T-helper 2 cell treated with Interferon-gamma antibody and Interleukin-4, amounts not matched to agents 5 μg/mL and 100 μg/mL, for 36 hours (primary cell): ENCODE data around the gene VTI1A.

ENCODE experiments used
- DNase-seq: peaks from one replicate; pipeline ENCODE4 v3.0.0; 2021; ENCODE audit warnings: low spot score
- H3K27ac Mint-ChIP-seq: one replicate; pipeline ENCODE4 v1.8.0; 2021; ENCODE audit warnings: mild to moderate bottlenecking, mixed read lengths
- H3K27me3 Mint-ChIP-seq: one replicate; pipeline ENCODE4 v1.8.0; 2021; ENCODE audit warnings: low read depth, mixed read lengths
- H3K36me3 Mint-ChIP-seq: one replicate; pipeline ENCODE4 v1.8.0; 2021; ENCODE audit warnings: low read depth, mixed read lengths
- H3K4me1 Mint-ChIP-seq: one replicate; pipeline ENCODE4 v1.8.0; 2021; ENCODE audit warnings: low read depth, mixed read lengths
- H3K4me3 Mint-ChIP-seq: one replicate; pipeline ENCODE4 v1.8.0; 2022; ENCODE audit warnings: mild to moderate bottlenecking, moderate library complexity, mixed read lengths
- H3K9me3 Mint-ChIP-seq: one replicate; pipeline ENCODE4 v1.8.0; 2021; ENCODE audit warnings: mixed read lengths

The VTI1A gene

DNA sequence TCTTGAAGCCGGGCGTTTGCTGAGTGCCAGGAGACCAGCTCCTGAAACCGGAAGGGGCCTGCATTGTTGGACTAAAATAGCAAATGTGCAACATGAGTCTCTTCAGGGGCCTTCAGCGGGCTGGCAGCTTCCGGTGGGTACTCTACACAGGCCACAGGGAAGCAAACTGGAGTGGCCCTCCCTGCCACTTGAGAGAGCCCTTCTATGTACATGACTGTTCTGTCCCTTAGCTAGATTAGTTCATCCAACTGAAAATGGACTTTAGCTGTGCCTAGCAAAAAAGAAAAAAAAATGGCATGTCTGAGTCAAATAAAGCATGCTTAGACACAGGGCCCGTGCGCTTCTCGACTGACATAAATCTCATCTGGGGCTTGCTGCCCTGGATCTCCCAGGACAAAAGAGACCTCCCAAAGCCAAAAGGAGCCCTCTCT lies 387.8 kb downstream of the VTI1A start:
- H3K4me1 Mint-ChIP-seq: no peaks in the 10 kb centered on the region
- H3K9me3 Mint-ChIP-seq: no peaks in the 10 kb centered on the region
- no peaks in the 10 kb centered on the region for H3K27me3 Mint-ChIP-seq
- no peak overlapping the region for H3K27ac Mint-ChIP-seq
- DNase-seq: no peak
- no peak overlapping the region for H3K4me3 Mint-ChIP-seq
- no peaks in the 10 kb centered on the region for H3K36me3 Mint-ChIP-seq

DNA sequence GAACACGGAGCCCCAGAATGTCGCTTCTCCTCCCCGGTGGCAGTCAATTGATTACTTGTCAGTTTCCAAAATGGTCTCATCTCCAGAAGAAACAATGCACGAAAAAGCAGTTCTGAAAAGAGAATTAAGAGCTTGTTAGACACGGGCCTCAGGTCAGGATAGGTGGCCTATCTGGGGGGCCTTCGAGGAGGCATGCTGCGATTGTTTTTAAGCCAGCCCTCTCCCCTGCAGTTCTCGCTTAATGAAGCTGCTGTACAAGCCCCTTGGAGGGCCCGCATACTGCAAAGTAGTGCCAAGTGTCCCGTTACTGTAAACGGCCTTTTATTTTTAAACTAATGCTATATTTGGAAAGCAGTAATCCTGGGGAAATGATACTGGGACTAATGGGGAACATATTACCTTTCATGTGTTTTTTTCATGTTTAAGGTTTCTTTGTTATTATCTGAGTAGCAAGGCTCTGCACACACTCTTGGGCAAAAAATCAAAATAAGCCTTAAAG lies 388.3 kb downstream of the VTI1A start:
- H3K9me3 Mint-ChIP-seq: no peaks in the 10 kb centered on the region
- H3K4me3 Mint-ChIP-seq: no peak overlapping the region
- no peak for DNase-seq
- no peaks in the 10 kb centered on the region for H3K4me1 Mint-ChIP-seq
- H3K27ac Mint-ChIP-seq: no peak overlapping the region
- H3K36me3 Mint-ChIP-seq: no peaks in the 10 kb centered on the region
- no peaks in the 10 kb centered on the region for H3K27me3 Mint-ChIP-seq

DNA sequence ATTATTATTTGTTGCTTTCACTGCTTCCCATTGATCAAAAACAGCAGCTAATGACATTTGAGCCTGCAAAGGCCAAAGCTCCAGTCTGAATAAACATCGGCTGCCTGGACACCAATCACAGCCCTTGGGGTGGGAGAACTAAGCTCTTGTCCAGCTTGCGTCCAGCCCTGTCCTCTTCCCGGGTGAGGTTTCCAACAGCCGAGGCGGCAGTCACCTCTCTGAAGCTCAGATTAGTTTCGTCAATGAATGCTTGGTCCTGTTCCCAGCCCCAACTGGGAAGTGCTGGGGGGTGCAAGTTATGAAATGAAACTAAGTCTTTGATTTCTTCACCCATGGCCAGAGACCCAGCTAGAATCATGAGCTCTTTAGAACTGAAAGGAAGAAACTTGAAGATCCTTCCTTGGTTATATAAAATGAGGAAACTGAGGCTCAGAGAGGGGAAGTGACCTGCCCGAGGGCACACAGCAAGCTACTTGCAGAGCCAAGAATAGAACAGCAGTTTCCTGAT lies 389.0 kb downstream of the VTI1A start:
- no peaks in the 10 kb centered on the region for H3K9me3 Mint-ChIP-seq
- no peaks in the 10 kb centered on the region for H3K36me3 Mint-ChIP-seq
- H3K27ac Mint-ChIP-seq: no peak overlapping the region
- DNase-seq: no peak
- H3K4me1 Mint-ChIP-seq: no peaks in the 10 kb centered on the region
- no peaks in the 10 kb centered on the region for H3K27me3 Mint-ChIP-seq
- H3K4me3 Mint-ChIP-seq: no peak overlapping the region

DNA sequence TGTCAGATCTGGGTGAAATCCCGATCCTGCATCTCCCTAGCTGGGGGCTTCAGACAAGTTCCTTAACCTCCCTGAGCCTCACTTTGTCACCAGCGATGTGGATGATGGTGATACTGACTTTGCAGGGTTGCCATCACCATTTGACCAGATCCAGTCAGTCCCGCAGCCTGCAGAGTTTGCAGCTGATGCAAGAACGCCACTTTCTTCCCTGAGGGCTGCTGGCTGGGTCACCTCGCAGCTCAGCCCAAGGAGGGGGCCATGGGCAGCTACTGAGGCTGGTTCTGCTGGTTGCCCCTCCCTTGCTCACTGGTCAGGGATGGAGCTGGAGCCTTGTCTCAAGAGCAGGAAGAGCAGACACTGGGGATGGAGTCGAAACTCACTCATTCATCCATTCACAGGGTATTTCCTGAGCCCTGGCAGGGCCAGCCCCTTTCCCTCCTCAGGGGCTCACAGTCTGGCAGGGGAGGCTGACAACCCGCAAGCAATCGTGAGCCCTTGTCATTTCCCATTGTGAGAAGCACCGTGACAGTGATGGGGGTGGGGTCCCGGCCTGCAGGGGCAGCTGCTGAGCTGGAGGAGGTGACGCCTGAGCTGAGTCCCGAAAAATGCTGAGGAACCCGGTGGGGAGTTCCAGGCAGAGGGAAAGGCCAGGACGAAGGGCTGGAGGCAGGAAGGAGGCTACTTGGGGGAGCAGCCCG lies 391.9 kb downstream of the VTI1A start:
- Mint-ChIP-seq H3K9me3 (no peaks in the 10 kb centered on the region), H3K4me1 (no peaks in the 10 kb centered on the region), H3K27ac (no peak overlapping the region), H3K4me3 (no peak overlapping the region), H3K36me3 (no peaks in the 10 kb centered on the region), H3K27me3 (no peaks in the 10 kb centered on the region)
- DNase-seq: no peak

DNA sequence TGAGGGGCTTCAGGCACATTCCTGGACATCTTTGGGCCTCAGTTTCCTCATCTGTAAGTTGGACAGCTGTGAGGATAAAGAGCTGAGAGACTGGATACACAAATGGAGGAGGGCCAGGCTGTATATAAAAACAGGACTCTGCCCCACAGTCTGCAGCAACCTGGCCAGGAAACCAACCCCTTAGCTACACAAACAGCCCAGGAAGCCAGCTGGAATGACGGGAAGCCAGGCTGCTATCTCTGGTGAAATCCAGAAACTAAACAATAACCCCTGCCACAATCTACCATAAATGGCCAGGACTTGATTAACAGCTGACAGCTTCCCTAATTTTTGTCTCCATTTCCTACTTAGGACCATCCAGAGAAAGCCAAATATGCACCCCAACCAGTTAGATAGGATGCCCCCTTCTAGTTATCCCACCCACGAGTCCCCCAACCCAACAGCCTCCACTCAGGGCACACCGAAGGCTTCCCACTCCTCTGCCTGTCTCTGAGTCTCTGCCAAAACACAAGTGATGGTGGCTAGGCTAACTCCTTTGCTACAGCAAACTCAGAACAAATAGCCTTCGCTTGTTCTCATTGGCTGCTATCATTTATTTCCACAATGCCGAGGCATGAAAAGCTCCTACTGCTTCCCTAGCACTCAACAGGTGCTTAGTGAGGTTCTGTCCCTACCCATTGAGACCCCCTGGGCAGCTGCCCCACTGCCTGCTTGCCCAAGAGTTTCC lies 393.1 kb downstream of the VTI1A start:
- no peak overlapping the region for H3K4me3 Mint-ChIP-seq
- H3K27me3 Mint-ChIP-seq: no peaks in the 10 kb centered on the region
- peaks cover 4% of the 10 kb centered on the region for H3K9me3 Mint-ChIP-seq
- H3K36me3 Mint-ChIP-seq: no peaks in the 10 kb centered on the region
- no peak overlapping the region for H3K27ac Mint-ChIP-seq
- H3K4me1 Mint-ChIP-seq: no peaks in the 10 kb centered on the region
- no peak for DNase-seq

DNA sequence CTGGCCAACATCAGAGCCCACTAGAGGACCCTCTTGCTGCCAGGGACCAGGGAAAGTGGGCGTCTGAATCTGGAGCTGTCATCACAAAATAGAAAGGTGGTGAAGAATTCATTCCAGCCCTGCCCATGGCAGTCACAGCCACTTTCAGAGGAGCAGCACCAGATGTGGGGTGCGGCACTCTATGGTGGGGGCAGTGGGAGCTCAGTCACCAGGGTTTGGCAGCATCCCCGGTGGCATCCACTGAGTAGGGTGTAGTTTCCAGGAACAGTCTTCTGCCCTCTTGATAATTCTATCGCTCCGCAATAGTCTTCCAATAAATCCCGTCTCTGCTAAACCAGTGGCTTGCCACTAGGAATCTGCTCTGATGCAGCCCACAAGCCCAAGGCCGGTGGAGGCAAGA lies 394.5 kb downstream of the VTI1A start:
- Mint-ChIP-seq H3K27me3 (no peaks in the 10 kb centered on the region), H3K4me1 (no peaks in the 10 kb centered on the region), H3K9me3 (peaks cover 8% of the 10 kb centered on the region), H3K27ac (no peak overlapping the region), H3K36me3 (no peaks in the 10 kb centered on the region), H3K4me3 (no peak overlapping the region)
- DNase-seq: no peak

DNA sequence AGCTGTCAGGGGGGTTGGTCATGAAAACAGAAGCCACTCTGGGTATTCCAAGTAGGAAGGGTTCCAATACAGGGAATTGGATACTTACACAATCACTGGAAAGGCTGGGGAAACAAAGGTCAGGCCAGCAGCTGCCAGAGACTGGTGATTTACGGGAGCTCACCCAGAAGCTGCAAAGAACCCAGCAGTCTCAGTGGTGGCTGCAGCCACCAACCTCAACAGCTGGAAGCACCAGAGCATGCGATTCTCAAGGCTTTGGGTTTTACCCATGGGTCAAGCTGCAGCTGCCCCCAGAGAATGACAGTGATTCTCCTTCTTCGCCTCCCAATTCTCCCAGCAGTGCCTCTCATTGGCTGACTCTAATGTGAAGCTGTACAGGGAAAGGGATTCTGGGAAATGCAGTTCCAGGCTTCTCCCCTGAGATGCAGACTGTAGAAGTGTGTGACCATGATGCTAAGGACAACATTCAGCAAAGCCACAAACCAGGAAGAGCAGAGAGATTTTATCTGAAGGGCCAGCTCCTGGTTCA lies 395.9 kb downstream of the VTI1A start:
- Mint-ChIP-seq H3K27me3 (no peaks in the 10 kb centered on the region), H3K9me3 (peaks cover 17% of the 10 kb centered on the region)

DNA sequence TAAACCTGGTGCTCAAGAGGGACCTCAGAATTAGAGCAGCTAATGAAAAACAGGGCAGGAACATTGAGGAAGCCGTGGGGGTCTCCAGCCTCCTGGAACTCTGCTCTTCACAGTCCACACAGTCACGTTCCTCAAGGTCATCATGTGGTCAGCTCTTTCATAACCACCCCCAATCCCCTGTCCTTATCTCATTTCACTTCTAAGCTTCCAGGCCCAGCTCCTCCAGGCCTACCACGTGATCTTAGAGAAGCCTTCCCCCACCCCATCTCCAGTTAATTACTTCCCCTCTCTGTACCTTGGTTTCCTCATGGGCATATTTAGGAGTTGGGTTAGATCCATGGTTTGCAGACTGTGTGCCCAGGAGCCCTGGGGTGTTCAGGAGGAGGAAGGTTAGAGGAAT lies 396.6 kb downstream of the VTI1A start:
- Mint-ChIP-seq H3K9me3 (peaks cover 24% of the 10 kb centered on the region), H3K27me3 (no peaks in the 10 kb centered on the region), H3K4me1 (no peaks in the 10 kb centered on the region), H3K36me3 (no peaks in the 10 kb centered on the region), H3K27ac (no peak overlapping the region), H3K4me3 (no peak overlapping the region)
- DNase-seq: no peak

More for the DNA sequence above, 395.9 kb downstream of the VTI1A start:
- no peak for DNase-seq
- no peaks in the 10 kb centered on the region for H3K4me1 Mint-ChIP-seq
- H3K36me3 Mint-ChIP-seq: no peaks in the 10 kb centered on the region
- H3K4me3 Mint-ChIP-seq: no peak overlapping the region
- no peak overlapping the region for H3K27ac Mint-ChIP-seq

DNA sequence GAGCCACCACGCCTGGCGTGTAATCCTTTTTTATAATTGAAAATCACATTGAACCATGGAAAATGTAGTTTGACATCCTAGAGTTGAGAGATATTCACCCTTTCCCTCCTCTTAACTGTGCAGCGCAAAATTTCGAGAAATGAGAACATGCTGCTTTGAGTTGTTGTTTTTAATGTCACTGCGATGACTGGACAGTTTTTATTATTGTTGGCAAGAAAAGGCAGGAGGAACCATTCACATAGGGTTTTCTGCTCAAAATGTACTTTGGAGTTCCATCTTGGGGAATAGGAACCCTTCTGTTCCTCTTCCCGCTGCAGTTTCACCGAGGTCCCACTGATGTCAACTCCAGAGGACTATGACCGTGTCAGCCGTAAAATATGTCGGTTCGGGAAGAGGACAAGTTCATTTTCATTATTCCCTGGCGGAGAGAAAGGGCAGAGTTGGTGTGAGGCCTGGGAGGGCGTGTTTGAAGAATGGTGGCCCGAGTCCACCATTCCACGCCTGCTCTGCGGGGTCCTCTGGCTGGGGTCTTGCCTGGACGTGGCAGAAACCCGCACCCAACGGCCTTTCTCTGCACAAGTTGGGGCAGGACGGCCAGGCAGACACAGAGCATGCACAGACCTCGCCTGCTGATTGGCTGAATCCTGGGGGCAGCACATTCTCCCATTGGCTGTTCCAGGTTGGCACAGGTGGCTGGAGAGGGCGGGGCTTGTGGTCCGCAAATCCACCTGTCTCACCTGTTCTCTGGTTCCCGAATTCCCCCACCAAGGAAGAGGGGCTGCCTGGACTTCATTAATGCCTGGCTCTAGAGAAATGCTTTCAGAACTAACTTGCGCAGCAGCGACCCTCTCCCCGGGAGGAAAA lies 397.9 kb downstream of the VTI1A start:
- Mint-ChIP-seq H3K9me3 (peaks cover 29% of the 10 kb centered on the region), H3K4me1 (no peaks in the 10 kb centered on the region), H3K27ac (no peak overlapping the region)

DNA sequence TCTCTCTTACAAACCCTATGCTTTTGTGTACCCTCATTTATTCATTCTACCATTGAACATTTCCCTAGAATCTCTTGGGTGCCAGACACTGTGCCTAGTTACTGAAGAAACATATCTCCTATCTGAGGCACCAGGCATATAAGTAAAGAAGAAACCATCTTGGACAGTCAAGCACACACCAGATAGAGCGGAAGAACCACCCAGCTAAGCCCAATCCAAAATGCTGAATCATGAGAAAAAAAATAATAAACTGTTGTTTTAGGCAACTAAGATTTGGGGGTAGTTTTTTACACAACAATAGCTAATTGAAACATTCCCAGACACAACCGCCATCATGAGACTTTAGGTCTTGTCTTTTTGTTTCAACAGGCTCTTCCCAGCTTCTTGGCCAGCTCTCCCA lies 400.8 kb downstream of the VTI1A start:
- no peaks in the 10 kb centered on the region for H3K27me3 Mint-ChIP-seq
- no peaks in the 10 kb centered on the region for H3K4me1 Mint-ChIP-seq
- no peak overlapping the region for H3K4me3 Mint-ChIP-seq
- no peaks in the 10 kb centered on the region for H3K36me3 Mint-ChIP-seq
- H3K9me3 Mint-ChIP-seq: peaks cover 29% of the 10 kb centered on the region
- H3K27ac Mint-ChIP-seq: no peak overlapping the region
- no peak for DNase-seq

More for the DNA sequence above, 397.9 kb downstream of the VTI1A start:
- Mint-ChIP-seq H3K4me3 (no peak overlapping the region), H3K27me3 (no peaks in the 10 kb centered on the region), H3K36me3 (no peaks in the 10 kb centered on the region)
- no peak for DNase-seq

DNA sequence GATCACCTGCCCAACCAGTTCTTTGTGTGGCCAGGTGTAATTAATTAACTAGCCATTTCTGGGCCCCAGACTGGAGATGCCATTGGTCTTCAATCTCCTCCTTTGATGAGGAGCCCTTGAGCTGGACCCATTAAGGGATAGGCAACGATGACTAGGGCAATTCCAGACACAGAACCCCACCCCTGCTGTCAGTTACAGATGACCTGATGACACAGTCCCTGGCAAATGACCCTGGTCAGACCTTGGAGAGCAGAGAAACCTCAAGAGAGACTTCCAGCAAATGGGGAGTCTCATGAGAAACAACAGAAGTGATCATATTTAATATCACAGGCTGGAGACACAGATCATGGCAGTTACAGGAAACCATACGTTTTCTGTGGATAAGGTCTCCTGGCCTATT lies 401.2 kb downstream of the VTI1A start:
- H3K9me3 Mint-ChIP-seq: peaks cover 29% of the 10 kb centered on the region

DNA sequence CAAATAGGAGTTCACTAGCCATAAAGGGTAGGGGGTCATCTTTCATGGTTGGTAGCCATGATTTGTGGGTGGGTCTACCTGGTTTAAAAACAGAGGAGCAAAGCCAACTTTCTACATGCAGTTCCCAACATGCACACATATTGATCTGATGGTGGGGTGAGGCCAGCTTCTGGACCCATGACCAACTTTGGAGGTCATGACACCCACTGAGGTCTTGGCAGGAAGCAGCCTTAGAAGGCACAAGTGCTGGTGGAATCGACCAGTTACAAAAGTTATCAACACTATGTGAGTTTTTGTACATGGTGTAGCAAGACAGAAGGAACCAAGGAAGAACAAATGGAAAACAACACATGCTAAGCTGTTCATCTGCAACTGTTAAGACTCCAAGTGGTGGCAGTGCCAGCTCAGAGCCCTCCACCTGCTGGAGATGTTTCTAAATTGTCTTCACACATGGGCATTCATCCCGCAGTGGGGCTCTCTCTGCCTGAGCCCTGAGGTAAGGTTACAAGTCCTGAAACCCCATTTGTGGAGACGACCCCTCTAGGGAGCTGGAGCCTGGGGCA lies 401.9 kb downstream of the VTI1A start:
- Mint-ChIP-seq H3K4me1 (no peaks in the 10 kb centered on the region), H3K27me3 (no peaks in the 10 kb centered on the region), H3K36me3 (no peaks in the 10 kb centered on the region), H3K4me3 (no peak overlapping the region), H3K9me3 (peaks cover 29% of the 10 kb centered on the region), H3K27ac (no peak overlapping the region)
- no peak for DNase-seq

More for the DNA sequence above, 401.2 kb downstream of the VTI1A start:
- Mint-ChIP-seq H3K27me3 (no peaks in the 10 kb centered on the region), H3K4me3 (no peak overlapping the region), H3K27ac (no peak overlapping the region), H3K4me1 (no peaks in the 10 kb centered on the region), H3K36me3 (no peaks in the 10 kb centered on the region)
- no peak for DNase-seq

DNA sequence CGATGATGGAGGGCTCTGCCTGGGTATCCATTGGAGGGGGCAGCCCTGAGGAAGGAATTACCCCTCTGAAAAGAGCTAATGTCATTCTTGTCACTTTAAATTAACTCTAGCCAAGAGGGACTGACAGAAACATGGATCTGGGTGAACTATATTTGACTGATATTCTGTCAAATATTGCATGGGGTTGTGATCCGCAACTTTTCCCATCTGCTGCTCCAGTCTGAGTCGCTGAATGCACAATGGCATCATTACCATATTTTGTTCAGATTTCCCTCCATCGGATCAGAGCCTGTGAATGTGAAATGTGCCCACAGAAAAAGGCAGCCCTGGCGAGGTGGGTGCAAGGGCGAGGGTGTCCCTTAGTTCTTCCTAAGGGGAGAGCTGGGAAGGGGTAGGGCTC lies 402.5 kb downstream of the VTI1A start:
- DNase-seq: no peak
- Mint-ChIP-seq H3K27me3 (no peaks in the 10 kb centered on the region), H3K27ac (no peak overlapping the region), H3K36me3 (no peaks in the 10 kb centered on the region), H3K9me3 (peaks cover 28% of the 10 kb centered on the region), H3K4me3 (no peak overlapping the region), H3K4me1 (no peaks in the 10 kb centered on the region)
